ENCODE data around the gene PLPP4.

The PLPP4 gene

GRCh38 chr10:120475844-120476791 is 19.1 kb downstream of the PLPP4 start:
- H3K4me1 ChIP-seq (ENCODE audit: control insufficient read depth, insufficient read depth, low read length) = no peaks in the 10 kb centered on the region; the same call in 1 of the 2 replicates
- peaks cover 5% of the 10 kb centered on the region for H3K9me3 ChIP-seq (ENCODE audit: control insufficient read depth, insufficient read depth, low read depth, low read length)
- H3K27ac ChIP-seq (ENCODE audit: low read depth, low read length) = no peak overlapping the region
- no peak overlapping the region for H3K9ac ChIP-seq (ENCODE audit: low read length)
- no peaks in the 10 kb centered on the region for H3K36me3 ChIP-seq (ENCODE audit: control insufficient read depth, insufficient read depth, low read length)
- no peaks in the 10 kb centered on the region for H3K27me3 ChIP-seq (ENCODE audit: control insufficient read depth, insufficient read depth, low read length)
- no peak overlapping the region for H3K4me3 ChIP-seq (ENCODE audit: low read depth, low read length)

- H3K4me3 ChIP-seq (ENCODE audit: low read depth, low read length) = no peak overlapping the region
- H3K4me1 ChIP-seq (ENCODE audit: control insufficient read depth, insufficient read depth, low read length) = no peaks in the 10 kb centered on the region; the same call in 1 of the 2 replicates
- H3K27ac ChIP-seq (ENCODE audit: low read depth, low read length) = no peak overlapping the region
- H3K36me3 ChIP-seq (ENCODE audit: control insufficient read depth, insufficient read depth, low read length) = no peaks in the 10 kb centered on the region
- H3K9me3 ChIP-seq (ENCODE audit: control insufficient read depth, insufficient read depth, low read depth, low read length) = peaks cover 5% of the 10 kb centered on the region
- H3K27me3 ChIP-seq (ENCODE audit: control insufficient read depth, insufficient read depth, low read length) = no peaks in the 10 kb centered on the region
- no peak overlapping the region for H3K9ac ChIP-seq (ENCODE audit: low read length)
Observed at GRCh38 chr10:120477021-120477742, 20.2 kb downstream of the PLPP4 start.

- Histone ChIP-seq H3K9ac (ENCODE audit: low read length) (no peak overlapping the region), H3K9me3 (ENCODE audit: control insufficient read depth, insufficient read depth, low read depth, low read length) (peaks cover 6% of the 10 kb centered on the region), H3K36me3 (ENCODE audit: control insufficient read depth, insufficient read depth, low read length) (no peaks in the 10 kb centered on the region), H3K4me3 (ENCODE audit: low read depth, low read length) (no peak overlapping the region), H3K27ac (ENCODE audit: low read depth, low read length) (no peak overlapping the region), H3K4me1 (ENCODE audit: control insufficient read depth, insufficient read depth, low read length) (no peaks in the 10 kb centered on the region; the same call in 1 of the 2 replicates), H3K27me3 (ENCODE audit: control insufficient read depth, insufficient read depth, low read length) (no peaks in the 10 kb centered on the region)
Observed at GRCh38 chr10:120477743-120478141, 20.7 kb downstream of the PLPP4 start.

GRCh38 chr10:120478386-120478785 is 21.4 kb downstream of the PLPP4 start:
- no peak overlapping the region for H3K27ac ChIP-seq (ENCODE audit: low read depth, low read length)
- H3K9ac ChIP-seq (ENCODE audit: low read length) = no peak overlapping the region
- no peaks in the 10 kb centered on the region for H3K27me3 ChIP-seq (ENCODE audit: control insufficient read depth, insufficient read depth, low read length)
- H3K4me3 ChIP-seq (ENCODE audit: low read depth, low read length) = no peak overlapping the region
- H3K9me3 ChIP-seq (ENCODE audit: control insufficient read depth, insufficient read depth, low read depth, low read length) = peaks cover 9% of the 10 kb centered on the region
- H3K36me3 ChIP-seq (ENCODE audit: control insufficient read depth, insufficient read depth, low read length) = no peaks in the 10 kb centered on the region
- no peaks in the 10 kb centered on the region; the same call in 1 of the 2 replicates for H3K4me1 ChIP-seq (ENCODE audit: control insufficient read depth, insufficient read depth, low read length)

- Histone ChIP-seq H3K36me3 (ENCODE audit: control insufficient read depth, insufficient read depth, low read length) (no peaks in the 10 kb centered on the region), H3K27me3 (ENCODE audit: control insufficient read depth, insufficient read depth, low read length) (no peaks in the 10 kb centered on the region), H3K4me3 (ENCODE audit: low read depth, low read length) (no peak overlapping the region), H3K27ac (ENCODE audit: low read depth, low read length) (no peak overlapping the region), H3K9me3 (ENCODE audit: control insufficient read depth, insufficient read depth, low read depth, low read length) (peaks cover 9% of the 10 kb centered on the region), H3K9ac (ENCODE audit: low read length) (no peak overlapping the region), H3K4me1 (ENCODE audit: control insufficient read depth, insufficient read depth, low read length) (no peaks in the 10 kb centered on the region; the same call in 1 of the 2 replicates)
Observed at GRCh38 chr10:120479506-120479905, 22.5 kb downstream of the PLPP4 start.

- Histone ChIP-seq H3K4me3 (ENCODE audit: low read depth, low read length) (no peak overlapping the region), H3K27me3 (ENCODE audit: control insufficient read depth, insufficient read depth, low read length) (no peaks in the 10 kb centered on the region), H3K9ac (ENCODE audit: low read length) (no peak overlapping the region), H3K27ac (ENCODE audit: low read depth, low read length) (no peak overlapping the region), H3K9me3 (ENCODE audit: control insufficient read depth, insufficient read depth, low read depth, low read length) (peaks cover 9% of the 10 kb centered on the region), H3K4me1 (ENCODE audit: control insufficient read depth, insufficient read depth, low read length) (no peaks in the 10 kb centered on the region; the same call in 1 of the 2 replicates), H3K36me3 (ENCODE audit: control insufficient read depth, insufficient read depth, low read length) (no peaks in the 10 kb centered on the region)
Observed at GRCh38 chr10:120480065-120480600, 23.1 kb downstream of the PLPP4 start.

- no peaks in the 10 kb centered on the region for H3K4me1 ChIP-seq (ENCODE audit: control insufficient read depth, insufficient read depth, low read length)
- no peak overlapping the region for H3K4me3 ChIP-seq (ENCODE audit: low read depth, low read length)
- H3K36me3 ChIP-seq (ENCODE audit: control insufficient read depth, insufficient read depth, low read length) = no peaks in the 10 kb centered on the region
- no peak overlapping the region for H3K9ac ChIP-seq (ENCODE audit: low read length)
- H3K27me3 ChIP-seq (ENCODE audit: control insufficient read depth, insufficient read depth, low read length) = no peaks in the 10 kb centered on the region
- H3K27ac ChIP-seq (ENCODE audit: low read depth, low read length) = no peak overlapping the region
- H3K9me3 ChIP-seq (ENCODE audit: control insufficient read depth, insufficient read depth, low read depth, low read length) = peaks cover 9% of the 10 kb centered on the region
Observed at GRCh38 chr10:120480848-120481247, 23.8 kb downstream of the PLPP4 start.

- Histone ChIP-seq H3K27ac (ENCODE audit: low read depth, low read length) (no peak overlapping the region), H3K4me1 (ENCODE audit: control insufficient read depth, insufficient read depth, low read length) (no peaks in the 10 kb centered on the region), H3K36me3 (ENCODE audit: control insufficient read depth, insufficient read depth, low read length) (no peaks in the 10 kb centered on the region), H3K9ac (ENCODE audit: low read length) (no peak overlapping the region), H3K4me3 (ENCODE audit: low read depth, low read length) (no peak overlapping the region), H3K9me3 (ENCODE audit: control insufficient read depth, insufficient read depth, low read depth, low read length) (peaks cover 9% of the 10 kb centered on the region), H3K27me3 (ENCODE audit: control insufficient read depth, insufficient read depth, low read length) (no peaks in the 10 kb centered on the region)
Observed at GRCh38 chr10:120483006-120483405, 26.0 kb downstream of the PLPP4 start.

GRCh38 chr10:120483651-120484301 is 26.7 kb downstream of the PLPP4 start:
- no peak overlapping the region for H3K4me3 ChIP-seq (ENCODE audit: low read depth, low read length)
- peaks cover 9% of the 10 kb centered on the region for H3K9me3 ChIP-seq (ENCODE audit: control insufficient read depth, insufficient read depth, low read depth, low read length)
- no peaks in the 10 kb centered on the region for H3K27me3 ChIP-seq (ENCODE audit: control insufficient read depth, insufficient read depth, low read length)
- no peak overlapping the region for H3K27ac ChIP-seq (ENCODE audit: low read depth, low read length)
- H3K36me3 ChIP-seq (ENCODE audit: control insufficient read depth, insufficient read depth, low read length) = no peaks in the 10 kb centered on the region
- no peaks in the 10 kb centered on the region for H3K4me1 ChIP-seq (ENCODE audit: control insufficient read depth, insufficient read depth, low read length)
- H3K9ac ChIP-seq (ENCODE audit: low read length) = no peak overlapping the region

- no peak overlapping the region for H3K27ac ChIP-seq (ENCODE audit: low read depth, low read length)
- H3K36me3 ChIP-seq (ENCODE audit: control insufficient read depth, insufficient read depth, low read length) = no peaks in the 10 kb centered on the region
- no peaks in the 10 kb centered on the region for H3K27me3 ChIP-seq (ENCODE audit: control insufficient read depth, insufficient read depth, low read length)
- no peaks in the 10 kb centered on the region for H3K4me1 ChIP-seq (ENCODE audit: control insufficient read depth, insufficient read depth, low read length)
- H3K9me3 ChIP-seq (ENCODE audit: control insufficient read depth, insufficient read depth, low read depth, low read length) = peaks cover 6% of the 10 kb centered on the region
- H3K4me3 ChIP-seq (ENCODE audit: low read depth, low read length) = no peak overlapping the region
- no peak overlapping the region for H3K9ac ChIP-seq (ENCODE audit: low read length)
Observed at GRCh38 chr10:120485946-120486345, 28.9 kb downstream of the PLPP4 start.

Measured in HUES6 (cell line).